BJ (cell line): ENCODE measurements around the gene TCEAL3. TPM values are rescaled to one million over a fixed set of nuclear protein-coding genes. Genes with fewer than 3 reads are reported as not detected.

Experiments
- CTCF ChIA-PET: fragments of 350-600 bp; formaldehyde crosslinking; extraction: SDS; loops from one replicate; lab custom pipeline; 2021; ENCODE audit warnings: antibody characterized with exemption, inconsistent platforms; lab: Yijun Ruan, JAX
- POLR2A ChIA-PET: fragments of 300-600 bp; sonication (Branson Sonifier 250); formaldehyde crosslinking; extraction: SDS; loops from one replicate; lab custom pipeline; 2021; ENCODE audit warnings: antibody characterized with exemption; lab: Charles Lee
- DNase-seq: peaks from one replicate; pipeline ENCODE4 v3.0.0-alpha.2; 2011; ENCODE audit warnings: low read depth
- H3K27me3 ChIP-seq: 2 replicates; pipeline ENCODE4 v1.6.0; 2011; ENCODE audit warnings: low read length; ENCODE audit not compliant: control insufficient read depth, insufficient read depth
- H3K36me3 ChIP-seq: 2 replicates; pipeline ENCODE4 v1.5.1; 2011; ENCODE audit warnings: low read length; ENCODE audit not compliant: control insufficient read depth, insufficient read depth
- H3K4me3 ChIP-seq: 2 replicates; pipeline ENCODE4 v1.5.1; 2011; ENCODE audit warnings: low read depth, mild to moderate bottlenecking, control low read depth, low read length
- CTCF ChIP-seq: IDR thresholded peaks from 2 replicates; pipeline ENCODE4 v1.5.1; 2011; ENCODE audit warnings: low read depth, mild to moderate bottlenecking, control low read depth, inconsistent platforms, low read length, moderate library complexity; ENCODE audit not compliant: insufficient read depth
- polyA plus RNA-seq: library from polyadenylated mRNA; depleted of rRNA; stranded (reverse); fragments of >200 nt; gene quantifications from 2 replicates; pipeline ENCODE4 v1.2.3, GENCODE V29; 2011

The TCEAL3 gene
- polyA plus RNA-seq, 1 experiment: 20.4 TPM

- Histone ChIP-seq H3K27me3 (no peaks in the 10 kb centered on the region), H3K4me3 (no peak overlapping the region), H3K36me3 (no peaks in the 10 kb centered on the region)
- CTCF ChIA-PET: no interaction called here
- TF ChIP-seq CTCF: no peak
- POLR2A ChIA-PET: no interaction called here
- DNase-seq: no peak
Observed at GRCh38 chrX:103626855-103627254, 19.1 kb downstream of the TCEAL3 start.

DNA sequence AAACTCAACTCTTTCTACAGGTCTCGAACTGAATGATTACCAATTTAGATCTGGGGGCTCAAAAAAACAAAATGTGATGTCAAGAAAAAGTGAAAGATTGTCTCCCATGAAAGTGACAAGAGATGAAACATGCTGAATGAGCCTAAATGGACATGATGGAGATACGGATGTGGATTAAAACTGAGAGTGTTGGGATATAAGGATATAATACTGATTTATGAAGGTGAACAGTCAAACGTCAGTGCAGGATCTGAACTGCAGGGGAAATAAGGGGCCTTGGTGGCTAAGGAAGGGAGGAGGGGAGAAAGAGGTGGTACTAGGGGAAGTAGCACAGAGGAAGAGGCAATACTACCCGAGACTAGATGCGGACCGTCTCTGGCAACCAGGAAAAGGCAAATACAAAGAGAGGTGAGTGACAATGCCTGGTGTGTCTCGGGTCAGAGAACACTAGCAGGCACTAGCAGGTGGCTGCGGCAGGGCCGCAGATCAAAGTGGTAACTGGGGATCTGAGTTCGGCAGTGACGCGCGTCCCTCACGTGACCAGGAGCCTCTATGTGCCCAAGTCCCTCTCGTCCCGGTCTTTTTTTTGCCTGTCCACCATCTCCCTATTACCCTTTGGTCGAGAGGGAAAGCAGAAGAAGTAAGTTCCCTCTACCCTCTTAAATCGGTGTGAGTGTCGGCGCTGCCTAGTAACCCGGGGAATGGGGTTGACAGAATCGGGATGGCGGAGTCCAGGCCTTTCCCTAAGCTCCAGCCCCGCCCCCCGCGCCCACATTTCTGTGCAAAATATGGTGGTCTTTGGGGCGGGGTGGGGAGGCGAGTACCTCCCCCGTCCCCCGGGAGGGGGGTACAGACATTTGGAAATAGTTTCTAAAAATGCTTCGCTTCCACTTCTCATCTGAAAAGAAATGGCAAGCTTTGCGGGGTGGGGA lies 20.9 kb downstream of the TCEAL3 start, which contains the start of gene TCEAL1:
Gene TCEAL1 (plus strand): TSS at position 590 of the 932 bp plus-strand sequence. CDS start 942 bp downstream, outside the sequence.
- ChIA-PET CTCF (interaction anchor here (1.1 to 1.7 kb wide), 3 partner anchors 10 to 13 kb away, joined by 5 to 6 read pairs (median 5); no protein-coding TSS in a partner anchor), POLR2A (interaction anchor here (0.6 kb wide), 1 partner anchor 95 kb away, joined by 4 read pairs; no protein-coding TSS in a partner anchor)
- Histone ChIP-seq H3K4me3 (peak within 1 kb of the TSS; percentile 54), H3K27me3 (no peaks in the 10 kb centered on the region), H3K36me3 (no peaks in the 10 kb centered on the region)
- no peak for DNase-seq
- TF ChIP-seq CTCF: no peak

DNA sequence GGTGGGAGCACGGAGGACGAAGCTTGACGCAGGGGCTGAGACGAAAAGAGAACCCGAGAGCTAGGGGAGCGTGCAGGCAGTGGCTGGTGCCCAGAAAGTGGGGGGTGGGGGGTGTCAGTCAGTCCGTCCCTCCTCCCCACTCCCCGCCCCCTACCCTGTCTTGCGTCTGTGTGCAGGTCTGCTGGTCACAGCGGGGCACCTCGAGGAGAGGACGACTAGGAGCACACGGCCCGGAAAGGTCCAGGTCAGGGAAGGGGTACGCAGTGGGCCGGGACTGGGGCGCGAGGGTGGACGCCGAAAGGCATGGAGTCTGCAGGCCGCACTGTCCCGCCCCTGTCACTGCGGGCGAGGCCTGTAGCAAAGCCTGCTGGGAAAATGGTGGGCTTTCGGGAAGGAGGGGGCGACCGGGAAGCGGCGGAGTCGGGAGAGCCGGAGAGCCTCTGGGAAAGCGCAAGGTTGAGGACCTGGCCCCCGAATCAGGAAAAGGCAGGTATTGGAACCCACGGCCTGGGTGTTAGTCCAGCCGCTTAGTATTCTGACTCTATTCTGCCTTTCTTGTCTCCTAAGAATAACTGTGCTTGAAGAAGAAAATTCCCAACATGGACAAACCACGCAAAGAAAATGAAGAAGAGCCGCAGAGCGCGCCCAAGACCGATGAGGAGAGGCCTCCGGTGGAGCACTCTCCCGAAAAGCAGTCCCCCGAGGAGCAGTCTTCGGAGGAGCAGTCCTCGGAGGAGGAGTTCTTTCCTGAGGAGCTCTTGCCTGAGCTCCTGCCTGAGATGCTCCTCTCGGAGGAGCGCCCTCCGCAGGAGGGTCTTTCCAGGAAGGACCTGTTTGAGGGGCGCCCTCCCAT lies 21.8 kb downstream of the TCEAL3 start:
- no peak for DNase-seq
- ChIA-PET POLR2A (interaction anchor here (0.5 to 0.8 kb wide), 3 partner anchors 14 to 96 kb away, joined by 3 to 4 read pairs (median 4); no protein-coding TSS in a partner anchor), CTCF (interaction anchor here (1.0 to 1.7 kb wide), 7 partner anchors 9 to 95 kb away, joined by 3 to 6 read pairs (median 3); no protein-coding TSS in a partner anchor)
- H3K27me3 ChIP-seq: no peaks in the 10 kb centered on the region
- H3K36me3 ChIP-seq: no peaks in the 10 kb centered on the region
- peak overlapping the region; percentile 54 for H3K4me3 ChIP-seq
- TF ChIP-seq CTCF: peak; percentile 72

DNA sequence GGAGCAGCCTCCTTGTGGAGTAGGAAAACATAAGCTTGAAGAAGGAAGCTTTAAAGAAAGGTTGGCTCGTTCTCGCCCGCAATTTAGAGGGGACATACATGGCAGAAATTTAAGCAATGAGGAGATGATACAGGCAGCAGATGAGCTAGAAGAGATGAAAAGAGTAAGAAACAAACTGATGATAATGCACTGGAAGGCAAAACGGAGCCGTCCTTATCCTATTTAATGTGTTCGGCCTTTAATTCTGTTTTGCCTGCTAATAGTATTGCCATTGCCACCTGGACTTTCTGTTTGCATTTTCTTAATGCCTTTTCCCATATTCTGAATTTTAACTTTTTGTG lies 22.4 kb downstream of the TCEAL3 start:
- Histone ChIP-seq H3K4me3 (peak overlapping the region; percentile 54), H3K27me3 (no peaks in the 10 kb centered on the region)
- POLR2A ChIA-PET: interaction anchor here (0.5 to 0.8 kb wide), 2 partner anchors 15 to 57 kb away, joined by 3 to 4 read pairs; no protein-coding TSS in a partner anchor

More for the DNA sequence above, 22.4 kb downstream of the TCEAL3 start:
- DNase-seq: no peak
- CTCF ChIA-PET: interaction anchor here (1.0 to 1.7 kb wide), 7 partner anchors 9 to 96 kb away, joined by 3 to 6 read pairs (median 3); no protein-coding TSS in a partner anchor
- no peak for TF ChIP-seq CTCF
- no peaks in the 10 kb centered on the region for H3K36me3 ChIP-seq
